Measurements from ENCODE around the gene SFI1.

Gene SFI1

GRCh38 chr22:31622980-31623379, 126.6 kb downstream of the SFI1 start:
- H3K27ac ChIP-seq: no peak overlapping the region

GRCh38 chr22:31623592-31624304, 127.4 kb downstream of the SFI1 start:
- TF ChIP-seq CTCF (conservative IDR thresholded peaks at IDR 0.05): no peak
- no peak overlapping the region for H3K27ac ChIP-seq

More at GRCh38 chr22:31622980-31623379, 126.6 kb downstream of the SFI1 start:
- no peak for TF ChIP-seq CTCF (conservative IDR thresholded peaks at IDR 0.05)

- H3K27ac ChIP-seq: no peak overlapping the region
- no peak for TF ChIP-seq CTCF (conservative IDR thresholded peaks at IDR 0.05)
Observed at GRCh38 chr22:31625257-31625640, 128.9 kb downstream of the SFI1 start.

- no peak for TF ChIP-seq CTCF (conservative IDR thresholded peaks at IDR 0.05)
- H3K27ac ChIP-seq: peak overlapping the region; percentile 30; the same call in 1 of the 2 replicates
Observed at GRCh38 chr22:31625661-31626426, 129.5 kb downstream of the SFI1 start.

- TF ChIP-seq CTCF (conservative IDR thresholded peaks at IDR 0.05): no peak
- H3K27ac ChIP-seq: peak overlapping the region; percentile 30; the same call in 1 of the 2 replicates
Observed at GRCh38 chr22:31626427-31627150, 130.3 kb downstream of the SFI1 start.

- H3K27ac ChIP-seq: peak overlapping the region; percentile 30; the same call in 1 of the 2 replicates
- TF ChIP-seq CTCF (conservative IDR thresholded peaks at IDR 0.05): no peak
Observed at GRCh38 chr22:31627223-31627731, 130.9 kb downstream of the SFI1 start.

- no peak for TF ChIP-seq CTCF (conservative IDR thresholded peaks at IDR 0.05)
- no peak overlapping the region for H3K27ac ChIP-seq
Observed at GRCh38 chr22:31628362-31628761, 132.0 kb downstream of the SFI1 start.
